SK-N-SH (cell line): ENCODE results near the gene TGM4.

Source experiments
- CTCF ChIP-seq: fragments of 200-600 bp; sonication (generic); IDR thresholded peaks from 2 replicates; pipeline ENCODE4 v1.6.1; 2017; ENCODE audit warnings: antibody characterized with exemption, mild to moderate bottlenecking, moderate library complexity
- EP300 ChIP-seq, 2 experiments: IDR thresholded peaks; 2 replicates each; pipeline versions ENCODE4 v1.4.0 to v1.6.1; 2012; ENCODE audit warnings: borderline replicate concordance in 1 of 2, low read depth in 1 of 2, low read length in 1 of 2
- JUND ChIP-seq: IDR thresholded peaks from 2 replicates; pipeline ENCODE4 v1.4.0; 2012
- MAX ChIP-seq: IDR thresholded peaks from 2 replicates; pipeline ENCODE4 v1.4.0; 2012; ENCODE audit warnings: low read depth
- MEF2A ChIP-seq: IDR thresholded peaks from 2 replicates; pipeline ENCODE4 v1.4.0; 2012; ENCODE audit warnings: low read depth, borderline replicate concordance
- MXI1 ChIP-seq: IDR thresholded peaks from 2 replicates; pipeline ENCODE4 v1.6.1; 2012; ENCODE audit warnings: mild to moderate bottlenecking, low read depth, low read length, improper control_type of control experiment
- PBX3 ChIP-seq: IDR thresholded peaks from 2 replicates; pipeline ENCODE4; 2012
- POLR2AphosphoS5 ChIP-seq: IDR thresholded peaks from 2 replicates; pipeline ENCODE4 v1.6.1; 2012; ENCODE audit warnings: low read depth, low read length
- RAD21 ChIP-seq: IDR thresholded peaks from 2 replicates; pipeline ENCODE4 v1.6.1; 2012; ENCODE audit warnings: mild to moderate bottlenecking, low read length
- RFX5 ChIP-seq: IDR thresholded peaks from 2 replicates; pipeline ENCODE4 v1.6.1; 2012; ENCODE audit warnings: mild to moderate bottlenecking, improper control_type of control experiment, low read length
- SIN3A ChIP-seq: IDR thresholded peaks from 2 replicates; pipeline ENCODE4 v1.6.1; 2012; ENCODE audit warnings: low read depth, mild to moderate bottlenecking, low read length, moderate library complexity, borderline replicate concordance
- TAF1 ChIP-seq: IDR thresholded peaks from 2 replicates; pipeline ENCODE4 v1.6.1; 2012; ENCODE audit warnings: low read depth, mild to moderate bottlenecking, low read length, moderate library complexity, borderline replicate concordance
- USF2 ChIP-seq: fragments of 150-350 bp; IDR thresholded peaks from 2 replicates; pipeline ENCODE4 v1.6.1; 2017; ENCODE audit warnings: antibody characterized with exemption, low read length, low read depth, borderline replicate concordance
- ZBTB33 ChIP-seq: IDR thresholded peaks from 2 replicates; pipeline ENCODE4 v1.4.0; 2012; ENCODE audit warnings: low read depth, borderline replicate concordance

GRCh38 chr3:44832965-44833364 is 41.4 kb upstream of the TGM4 start:
- TF ChIP-seq TAF1 (no peak), JUND (no peak), MEF2A (no peak), CTCF (no peak), POLR2AphosphoS5 (no peak), MXI1 (no peak), USF2 (no peak), EP300 (IDR thresholded peaks at IDR 0.05; ENCODE audit: borderline replicate concordance in 1 of 2, low read depth in 1 of 2, low read length in 1 of 2) (no peak), RFX5 (no peak), SIN3A (no peak), RAD21 (no peak), MAX (no peak), PBX3 (no peak), ZBTB33 (no peak)
